ENCODE results near the gene PDGFD. TPM values are rescaled to one million over a fixed set of nuclear protein-coding genes. Genes with fewer than 3 reads are reported as not detected.

Gene PDGFD
- total RNA-seq, 1 donor from 2014 or later = 21.9 TPM

DNA sequence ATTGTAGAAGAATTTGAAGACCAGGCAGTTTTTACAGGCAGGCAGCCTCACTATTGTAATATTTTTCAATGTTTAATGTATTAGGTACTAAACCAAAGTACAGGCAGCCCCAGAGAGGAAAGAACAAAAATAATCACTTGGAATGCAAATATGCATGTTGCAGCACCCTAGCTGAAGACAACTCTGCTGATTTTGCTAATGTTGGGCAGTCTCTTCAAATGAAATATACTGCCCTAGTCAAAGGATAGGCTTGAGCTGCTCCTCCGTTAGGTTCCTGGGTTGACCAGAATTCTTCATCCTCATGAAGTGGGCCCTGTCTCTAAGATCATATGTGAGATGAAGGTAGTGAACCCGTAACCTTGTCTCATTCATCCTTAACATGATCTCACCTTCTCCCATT, 280.7 kb downstream of the PDGFD start:
- DNase-seq (ENCODE audit: extremely low spot score in 2 of 2) = no peak
- H3K27me3 ChIP-seq = no peaks in the 10 kb centered on the region
- H3K27ac ChIP-seq = no peak overlapping the region
- H3K4me3 ChIP-seq = no peak overlapping the region
- no peaks in the 10 kb centered on the region for H3K9me3 ChIP-seq
- H3K4me1 ChIP-seq = no peaks in the 10 kb centered on the region
- H3K36me3 ChIP-seq = no peaks in the 10 kb centered on the region
- intact Hi-C loops (cut with DNase I) = no loop called here
- TF ChIP-seq POLR2A (IDR thresholded peaks at IDR 0.05) (no peak), POLR2AphosphoS5 (IDR thresholded peaks at IDR 0.05; ENCODE audit: insufficient read depth in 1 of 2, low read depth in 1 of 2) (no peak)
- TF ChIP-seq, protein P1, sequence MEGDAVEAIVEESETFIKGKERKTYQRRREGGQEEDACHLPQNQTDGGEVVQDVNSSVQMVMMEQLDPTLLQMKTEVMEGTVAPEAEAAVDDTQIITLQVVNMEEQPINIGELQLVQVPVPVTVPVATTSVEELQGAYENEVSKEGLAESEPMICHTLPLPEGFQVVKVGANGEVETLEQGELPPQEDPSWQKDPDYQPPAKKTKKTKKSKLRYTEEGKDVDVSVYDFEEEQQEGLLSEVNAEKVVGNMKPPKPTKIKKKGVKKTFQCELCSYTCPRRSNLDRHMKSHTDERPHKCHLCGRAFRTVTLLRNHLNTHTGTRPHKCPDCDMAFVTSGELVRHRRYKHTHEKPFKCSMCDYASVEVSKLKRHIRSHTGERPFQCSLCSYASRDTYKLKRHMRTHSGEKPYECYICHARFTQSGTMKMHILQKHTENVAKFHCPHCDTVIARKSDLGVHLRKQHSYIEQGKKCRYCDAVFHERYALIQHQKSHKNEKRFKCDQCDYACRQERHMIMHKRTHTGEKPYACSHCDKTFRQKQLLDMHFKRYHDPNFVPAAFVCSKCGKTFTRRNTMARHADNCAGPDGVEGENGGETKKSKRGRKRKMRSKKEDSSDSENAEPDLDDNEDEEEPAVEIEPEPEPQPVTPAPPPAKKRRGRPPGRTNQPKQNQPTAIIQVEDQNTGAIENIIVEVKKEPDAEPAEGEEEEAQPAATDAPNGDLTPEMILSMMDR (IDR thresholded peaks at IDR 0.05) = no peak

DNA sequence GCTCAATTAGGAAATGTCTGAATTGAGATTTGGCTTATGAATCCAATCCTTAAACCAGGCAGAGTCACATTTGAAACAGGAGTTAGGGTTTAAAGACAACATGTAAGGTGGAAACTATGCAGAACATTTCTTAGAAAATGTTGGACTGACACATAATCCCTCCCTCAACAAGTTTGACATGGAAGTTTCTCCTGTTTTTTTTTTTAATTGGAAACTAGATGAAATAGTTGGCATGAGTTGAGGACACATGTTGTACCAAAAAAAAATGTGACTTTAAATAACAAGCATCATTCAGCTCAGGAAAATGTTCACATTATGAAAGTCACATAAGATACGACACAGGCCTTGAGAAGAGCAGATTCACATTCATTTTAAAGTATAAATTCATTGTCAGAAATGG, 282.4 kb downstream of the PDGFD start:
- H3K4me1 ChIP-seq = no peaks in the 10 kb centered on the region
- no peaks in the 10 kb centered on the region for H3K36me3 ChIP-seq
- H3K9me3 ChIP-seq = no peaks in the 10 kb centered on the region
- H3K27ac ChIP-seq = no peak overlapping the region
- intact Hi-C loops (cut with DNase I) = no loop called here
- no peak for DNase-seq (ENCODE audit: extremely low spot score in 2 of 2)
- H3K4me3 ChIP-seq = no peak overlapping the region
- H3K27me3 ChIP-seq = no peaks in the 10 kb centered on the region
- no peak for TF ChIP-seq POLR2A (IDR thresholded peaks at IDR 0.05)
- TF ChIP-seq, protein P1 (IDR thresholded peaks at IDR 0.05) = no peak

DNA sequence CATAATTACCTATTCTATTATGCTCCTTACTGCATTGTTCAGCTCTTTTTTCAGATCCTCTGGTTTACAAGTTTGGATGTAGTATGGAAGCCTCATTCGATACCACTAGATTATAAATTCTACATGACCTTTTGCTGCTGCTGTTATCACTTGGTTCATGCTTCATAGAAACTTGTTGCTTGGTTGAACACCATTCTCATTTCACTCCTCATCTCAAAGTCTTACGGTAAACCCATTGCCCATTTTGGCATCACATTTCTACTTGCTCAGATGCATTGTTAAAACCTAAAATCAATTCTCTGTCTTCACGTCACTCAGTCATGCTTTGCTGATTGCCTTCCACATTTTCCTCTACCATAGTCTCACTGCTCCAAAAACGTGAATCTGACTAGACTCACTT, 283.0 kb downstream of the PDGFD start:
- no peaks in the 10 kb centered on the region for H3K9me3 ChIP-seq
- DNase-seq (ENCODE audit: extremely low spot score in 2 of 2) = no peak
- H3K27ac ChIP-seq = no peak overlapping the region
- TF ChIP-seq POLR2A (IDR thresholded peaks at IDR 0.05) (no peak), POLR2AphosphoS5 (IDR thresholded peaks at IDR 0.05; ENCODE audit: insufficient read depth in 1 of 2, low read depth in 1 of 2) (no peak)
- TF ChIP-seq, protein P1 (IDR thresholded peaks at IDR 0.05) = no peak
- intact Hi-C loops (cut with DNase I) = no loop called here
- no peaks in the 10 kb centered on the region for H3K4me1 ChIP-seq
- no peak overlapping the region for H3K4me3 ChIP-seq
- H3K36me3 ChIP-seq = no peaks in the 10 kb centered on the region
- H3K27me3 ChIP-seq = no peaks in the 10 kb centered on the region

DNA sequence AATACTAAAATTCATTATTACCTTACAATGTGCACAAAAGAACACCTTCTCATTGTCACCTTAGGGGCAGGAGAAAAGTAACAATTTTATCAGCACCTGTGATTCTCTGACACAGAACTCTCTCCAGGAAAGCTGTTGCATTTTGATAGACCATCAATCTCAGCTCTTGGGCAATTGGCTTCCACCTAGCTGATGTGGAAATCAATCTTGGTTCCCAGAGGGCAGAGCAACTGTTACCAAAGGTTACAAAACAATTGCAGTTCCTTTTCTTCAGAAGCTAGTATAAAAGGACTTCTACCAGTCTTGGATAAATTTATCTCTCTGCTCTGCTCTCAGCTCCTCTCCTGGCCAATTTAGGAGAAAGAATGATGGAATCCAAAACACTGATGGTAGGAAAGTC, 285.3 kb downstream of the PDGFD start:
- Histone ChIP-seq H3K27ac (no peak overlapping the region), H3K36me3 (no peaks in the 10 kb centered on the region), H3K9me3 (no peaks in the 10 kb centered on the region), H3K4me3 (no peak overlapping the region), H3K27me3 (no peaks in the 10 kb centered on the region), H3K4me1 (no peaks in the 10 kb centered on the region)
- intact Hi-C loops (cut with DNase I) = loop anchor here (10.0 kb wide), 1 partner anchor 84 kb away; no protein-coding TSS in a partner anchor
- no peak for TF ChIP-seq POLR2A (IDR thresholded peaks at IDR 0.05)
- TF ChIP-seq, protein P1 (IDR thresholded peaks at IDR 0.05) = no peak
- TF ChIP-seq POLR2AphosphoS5 (IDR thresholded peaks at IDR 0.05; ENCODE audit: insufficient read depth in 1 of 2, low read depth in 1 of 2) = no peak
- DNase-seq (ENCODE audit: extremely low spot score in 2 of 2) = no peak

DNA sequence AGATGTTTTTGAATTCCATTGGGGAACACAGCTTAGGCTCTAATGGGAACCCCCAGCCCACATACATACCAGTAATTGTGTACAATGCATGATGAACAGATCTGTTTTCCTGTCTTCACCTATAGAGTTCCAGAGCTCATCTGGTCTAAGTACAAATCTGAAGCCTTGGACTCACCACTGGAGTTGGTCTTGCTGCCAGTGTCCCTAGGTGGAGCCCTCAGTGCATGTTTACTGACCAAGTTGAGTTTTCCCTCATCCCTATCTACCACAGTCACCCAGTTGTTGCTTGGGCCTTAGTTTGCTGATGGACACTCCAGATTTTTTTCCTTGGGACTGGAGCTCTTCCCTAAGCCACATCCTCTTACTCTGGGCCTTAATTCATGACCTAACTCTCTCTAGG, 286.7 kb downstream of the PDGFD start:
- DNase-seq (ENCODE audit: extremely low spot score in 2 of 2) = no peak
- intact Hi-C loops (cut with DNase I) = loop anchor here (10.0 kb wide), 1 partner anchor 82 kb away; no protein-coding TSS in a partner anchor
- H3K27me3 ChIP-seq = no peaks in the 10 kb centered on the region
- H3K4me3 ChIP-seq = no peak overlapping the region
- no peaks in the 10 kb centered on the region for H3K36me3 ChIP-seq
- TF ChIP-seq, protein P1 (IDR thresholded peaks at IDR 0.05) = no peak
- TF ChIP-seq POLR2AphosphoS5 (IDR thresholded peaks at IDR 0.05; ENCODE audit: insufficient read depth in 1 of 2, low read depth in 1 of 2) (no peak), POLR2A (IDR thresholded peaks at IDR 0.05) (no peak)
- H3K27ac ChIP-seq = no peak overlapping the region
- H3K4me1 ChIP-seq = no peaks in the 10 kb centered on the region
- H3K9me3 ChIP-seq = no peaks in the 10 kb centered on the region
